ENCODE data around the gene FHAD1.

GRCh38 chr1:15435239-15436077, 188.4 kb downstream of the FHAD1 start:
- TF ChIP-seq ZFP30 (CRISPR knock-in tag; IDR thresholded peaks at IDR 0.05; ENCODE audit: borderline replicate concordance) (no peak), KDM1A (IDR thresholded peaks at IDR 0.05) (peak in 1 of 2 experiments; percentile 84; a peak in 2 of 4 replicates), SMC3 (conservative IDR thresholded peaks at IDR 0.05; ENCODE audit: insufficient read depth, low read depth, low read length) (no peak), EGR1 (conservative IDR thresholded peaks at IDR 0.05) (no peak), SMAD4 (CRISPR knock-in tag; conservative IDR thresholded peaks at IDR 0.05) (no peak), RAD51 (IDR thresholded peaks at IDR 0.05; ENCODE audit: borderline replicate concordance, low read depth) (no peak), POLR2AphosphoS5 (IDR thresholded peaks at IDR 0.05; ENCODE audit: control insufficient read depth, insufficient read depth, low read depth, low read length) (no peak), EHMT2 (IDR thresholded peaks at IDR 0.05) (no peak)
- TF ChIP-seq, protein P1, sequence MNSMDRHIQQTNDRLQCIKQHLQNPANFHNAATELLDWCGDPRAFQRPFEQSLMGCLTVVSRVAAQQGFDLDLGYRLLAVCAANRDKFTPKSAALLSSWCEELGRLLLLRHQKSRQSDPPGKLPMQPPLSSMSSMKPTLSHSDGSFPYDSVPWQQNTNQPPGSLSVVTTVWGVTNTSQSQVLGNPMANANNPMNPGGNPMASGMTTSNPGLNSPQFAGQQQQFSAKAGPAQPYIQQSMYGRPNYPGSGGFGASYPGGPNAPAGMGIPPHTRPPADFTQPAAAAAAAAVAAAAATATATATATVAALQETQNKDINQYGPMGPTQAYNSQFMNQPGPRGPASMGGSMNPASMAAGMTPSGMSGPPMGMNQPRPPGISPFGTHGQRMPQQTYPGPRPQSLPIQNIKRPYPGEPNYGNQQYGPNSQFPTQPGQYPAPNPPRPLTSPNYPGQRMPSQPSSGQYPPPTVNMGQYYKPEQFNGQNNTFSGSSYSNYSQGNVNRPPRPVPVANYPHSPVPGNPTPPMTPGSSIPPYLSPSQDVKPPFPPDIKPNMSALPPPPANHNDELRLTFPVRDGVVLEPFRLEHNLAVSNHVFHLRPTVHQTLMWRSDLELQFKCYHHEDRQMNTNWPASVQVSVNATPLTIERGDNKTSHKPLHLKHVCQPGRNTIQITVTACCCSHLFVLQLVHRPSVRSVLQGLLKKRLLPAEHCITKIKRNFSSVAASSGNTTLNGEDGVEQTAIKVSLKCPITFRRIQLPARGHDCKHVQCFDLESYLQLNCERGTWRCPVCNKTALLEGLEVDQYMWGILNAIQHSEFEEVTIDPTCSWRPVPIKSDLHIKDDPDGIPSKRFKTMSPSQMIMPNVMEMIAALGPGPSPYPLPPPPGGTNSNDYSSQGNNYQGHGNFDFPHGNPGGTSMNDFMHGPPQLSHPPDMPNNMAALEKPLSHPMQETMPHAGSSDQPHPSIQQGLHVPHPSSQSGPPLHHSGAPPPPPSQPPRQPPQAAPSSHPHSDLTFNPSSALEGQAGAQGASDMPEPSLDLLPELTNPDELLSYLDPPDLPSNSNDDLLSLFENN (IDR thresholded peaks at IDR 0.05; ENCODE audit: low read depth in 2 of 2, low read length in 2 of 2): no peak

Data from K562 (cell line).